Choroid plexus epithelial cell (primary cell): ENCODE measurements around the gene ZNF652.

Experiments
- DNase-seq: peaks from one replicate; pipeline ENCODE4 v3.0.0-alpha.2; 2010; ENCODE audit warnings: low read depth
- H3K4me3 ChIP-seq: 2 replicates; pipeline ENCODE4 v1.5.1; 2011; ENCODE audit warnings: low read depth, mild to moderate bottlenecking, control low read depth, low read length, moderate library complexity
- CTCF ChIP-seq: conservative IDR thresholded peaks from 2 replicates; pipeline ENCODE4 v1.5.1; 2011; ENCODE audit warnings: low read depth, mild to moderate bottlenecking, control low read depth, inconsistent platforms, low read length, moderate library complexity

The ZNF652 gene

GRCh38 chr17:49244839-49245238 lies 117.2 kb downstream of the ZNF652 start:
- no peak for TF ChIP-seq CTCF
- DNase-seq: no peak

More at GRCh38 chr17:49244839-49245238, 117.2 kb downstream of the ZNF652 start:
- no peak overlapping the region for H3K4me3 ChIP-seq
